Esophagus squamous epithelium (tissue), 5 donors: Measurements from ENCODE around the gene ATP13A5. TPM values are rescaled to one million over a fixed set of nuclear protein-coding genes. Genes with fewer than 3 reads are reported as not detected.

Experiments used
- DNase-seq: peaks from one replicate; lab custom pipeline; 2025; lab: John Stamatoyannopoulos, UW
- H3K27ac ChIP-seq, 4 donors: fragments of 200-600 bp; sonication (generic); one replicate each; pipeline ENCODE4 v1.5.1; 2016 to 2019; ENCODE audit warnings: mild to moderate bottlenecking in 1 of 4
- H3K27me3 ChIP-seq, 4 donors: fragments of 200-600 bp; sonication (generic); 1 replicate in 3 of 4; 2 replicates in 1 of 4; pipeline versions ENCODE4 v1.5.1 to v1.6.0; 2017 to 2021; ENCODE audit warnings: antibody characterized with exemption in 1 of 4
- H3K36me3 ChIP-seq, 3 donors: fragments of 200-600 bp; sonication (generic); one replicate each; pipeline ENCODE4 v1.5.1; 2016 to 2019
- H3K4me1 ChIP-seq, 3 donors: fragments of 200-600 bp; sonication (generic); one replicate each; pipeline ENCODE4 v1.5.1; 2017 to 2019
- H3K4me3 ChIP-seq, 4 donors: fragments of 200-600 bp; sonication (generic); 1 replicate in 3 of 4; 2 replicates in 1 of 4; pipeline ENCODE4 v1.5.1; 2016 to 2019; ENCODE audit warnings: mild to moderate bottlenecking in 2 of 4, moderate library complexity in 1 of 4
- H3K9me3 ChIP-seq, 3 donors: fragments of 200-600 bp; sonication (generic); one replicate each; pipeline ENCODE4 v1.5.1; 2016 to 2019
- CTCF ChIP-seq, 6 experiments: fragments of 450-650 bp in 4 of 6; fragments of 200-600 bp in 2 of 6; sonication (generic) in 2 of 6; IDR thresholded peaks; one replicate each; pipeline ENCODE4 v1.5.1; 2016 to 2019; ENCODE audit warnings: antibody characterized with exemption in 6 of 6, mild to moderate bottlenecking in 4 of 6, moderate library complexity in 4 of 6
- POLR2A ChIP-seq, 4 donors: fragments of 450-650 bp; IDR thresholded peaks; one replicate each; pipeline ENCODE4 v1.6.1; 2017; ENCODE audit warnings: antibody characterized with exemption in 4 of 4, mild to moderate bottlenecking in 4 of 4, moderate library complexity in 3 of 4
- WGBS, 2 donors: methylation state at CpG; one replicate each; pipeline ENCODE4 v1.1.5; 2018; 5-methylcytosine and 5-hydroxymethylcytosine counted together
- intact Hi-C: fragments of 100-400 bp; cut with DNase I; formaldehyde crosslinking; loops from one replicate; pipeline ENCODE4 v1.15.0; 2022
- total RNA-seq, 4 donors: library from RNA; depleted of rRNA; stranded (reverse); fragments of >200 nt; gene quantifications; one replicate each; pipeline ENCODE4 v1.1.0, GENCODE V29; 2016
- donor health status: DM: yes; HTN: yes; CAD: no.

ATP13A5 gene
- total RNA-seq, 4 donors from 2014 or later = 0.19 to 0.85 (median 0.48) TPM

- Histone ChIP-seq H3K9me3 (no peaks in the 10 kb centered on the region), H3K36me3 (no peaks in the 10 kb centered on the region), H3K27ac (no peak overlapping the region), H3K4me3 (no peak overlapping the region), H3K4me1 (peaks cover 0 to 12% (median 5%) of the 10 kb centered on the region in 3 donors), H3K27me3 (no peaks in the 10 kb centered on the region)
- TF ChIP-seq POLR2A (IDR thresholded peaks at IDR 0.05) = no peak
- no peak for TF ChIP-seq CTCF (IDR thresholded peaks at IDR 0.05)
- WGBS, 2 donors = 76 to 81% methylated on average over 6 of the region's 6 CpGs
- DNase-seq = no peak
- intact Hi-C loops = no loop called here
Measured at GRCh38 chr3:193388361-193388760, 9.8 kb upstream of the ATP13A5 start.

- no peak overlapping the region for H3K4me3 ChIP-seq
- H3K36me3 ChIP-seq = no peaks in the 10 kb centered on the region
- no peak overlapping the region for H3K27ac ChIP-seq
- DNase-seq = no peak
- intact Hi-C loops = no loop called here
- 34 to 53% methylated on average over 2 of the region's 2 CpGs for WGBS, 2 donors
- peaks cover 0 to 12% (median 5%) of the 10 kb centered on the region in 3 donors for H3K4me1 ChIP-seq
- H3K27me3 ChIP-seq = no peaks in the 10 kb centered on the region
- no peaks in the 10 kb centered on the region for H3K9me3 ChIP-seq
- TF ChIP-seq CTCF (IDR thresholded peaks at IDR 0.05) = no peak
- no peak for TF ChIP-seq POLR2A (IDR thresholded peaks at IDR 0.05)
Measured at GRCh38 chr3:193387596-193387995, 9.0 kb upstream of the ATP13A5 start.

GRCh38 chr3:193377591-193377990, 962 bp downstream of the ATP13A5 start:
- TF ChIP-seq CTCF (IDR thresholded peaks at IDR 0.05) = no peak
- TF ChIP-seq POLR2A (IDR thresholded peaks at IDR 0.05) = no peak
- Histone ChIP-seq H3K4me3 (no peak overlapping the region), H3K36me3 (no peaks in the 10 kb centered on the region), H3K4me1 (peaks cover 0 to 7% (median 0%) of the 10 kb centered on the region in 3 donors), H3K27me3 (peaks cover 0 to 3% (median 0%) of the 10 kb centered on the region in 4 donors), H3K9me3 (no peaks in the 10 kb centered on the region), H3K27ac (no peak overlapping the region)
- intact Hi-C loops = no loop called here
- 39 to 55% methylated on average over 2 of the region's 2 CpGs for WGBS, 2 donors
- DNase-seq = no peak

GRCh38 chr3:193375614-193376013, 2.9 kb downstream of the ATP13A5 start:
- H3K27ac ChIP-seq = no peak overlapping the region
- no peak for TF ChIP-seq POLR2A (IDR thresholded peaks at IDR 0.05)
- TF ChIP-seq CTCF (IDR thresholded peaks at IDR 0.05) = no peak
- no peaks in the 10 kb centered on the region for H3K9me3 ChIP-seq
- 85 to 86% methylated on average over 8 of the region's 8 CpGs for WGBS, 2 donors
- H3K36me3 ChIP-seq = no peaks in the 10 kb centered on the region
- intact Hi-C loops = no loop called here
- no peak for DNase-seq
- peaks cover 0 to 7% (median 0%) of the 10 kb centered on the region in 3 donors for H3K4me1 ChIP-seq
- peaks cover 0 to 3% (median 0%) of the 10 kb centered on the region in 4 donors for H3K27me3 ChIP-seq
- H3K4me3 ChIP-seq = no peak overlapping the region

- intact Hi-C loops = no loop called here
- H3K27ac ChIP-seq = no peak overlapping the region
- peaks cover 0 to 3% (median 0%) of the 10 kb centered on the region in 4 donors for H3K27me3 ChIP-seq
- no peaks in the 10 kb centered on the region for H3K4me1 ChIP-seq
- H3K9me3 ChIP-seq = no peaks in the 10 kb centered on the region
- no peaks in the 10 kb centered on the region for H3K36me3 ChIP-seq
- TF ChIP-seq POLR2A (IDR thresholded peaks at IDR 0.05) = no peak
- no peak for TF ChIP-seq CTCF (IDR thresholded peaks at IDR 0.05)
- no peak overlapping the region for H3K4me3 ChIP-seq
- DNase-seq = no peak
Measured at GRCh38 chr3:193372783-193373182, 5.8 kb downstream of the ATP13A5 start.
